Measurements from ENCODE around the gene WWOX.

- TF ChIP-seq YY1 (IDR thresholded peaks at IDR 0.05; ENCODE audit: insufficient read depth, insufficient read length) (no peak), ZNF274 (IDR thresholded peaks at IDR 0.05; ENCODE audit: low read depth, low read length) (no peak), SUZ12 (IDR thresholded peaks at IDR 0.05; ENCODE audit: extremely low read depth, insufficient read depth, insufficient read length) (no peak)
Measured at GRCh38 chr16:79188739-79189122, 1089.3 kb downstream of the WWOX start.

Data from NT2/D1 (cell line).